ENCODE results near the gene TMEM151B. TPM values are rescaled to one million over a fixed set of nuclear protein-coding genes. Genes with fewer than 3 reads are reported as not detected.
"Not testable (repeated sequence)": the region's sequence is repeated elsewhere in the genome, so short reads cannot be mapped to it uniquely, and the experiment has no call there.

The TMEM151B gene
- total RNA-seq, 2 donors from 2014 or later: 0.12 to 0.19 TPM

- Histone ChIP-seq H3K4me1 (no peaks in the 10 kb centered on the region), H3K27ac (no peak overlapping the region), H3K9me3 (no peaks in the 10 kb centered on the region), H3K27me3 (no peaks in the 10 kb centered on the region), H3K36me3 (no peaks in the 10 kb centered on the region), H3K4me3 (no peak overlapping the region), H3K9ac (ENCODE audit: low read depth in 2 of 2, low read length in 2 of 2) (no peak overlapping the region)
- TF ChIP-seq CTCF (IDR thresholded peaks at IDR 0.05): no peak
- intact Hi-C loops (cut with DNase I): no loop called here
- DNase-seq: no peak
Measured at GRCh38 chr6:44321210-44321609, 51.0 kb downstream of the TMEM151B start.

DNA sequence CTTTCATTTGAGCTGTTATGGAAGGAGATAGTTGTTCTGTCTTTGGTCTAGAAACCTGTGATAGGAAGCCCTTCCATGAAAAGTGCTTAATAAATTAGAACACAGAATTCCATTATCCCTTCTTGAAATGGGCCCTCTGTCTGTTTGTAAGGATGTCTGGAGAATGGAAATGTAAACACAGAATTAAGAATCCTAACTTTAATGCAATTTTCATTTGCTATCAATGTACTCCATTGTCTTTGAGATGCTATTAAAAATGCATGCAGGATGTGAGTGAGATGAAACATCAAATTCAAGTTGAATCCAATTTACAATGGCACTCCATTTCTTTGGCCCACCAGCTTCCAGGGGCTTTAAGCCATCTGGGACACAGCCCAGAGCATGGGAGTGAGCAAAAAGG lies 56.8 kb downstream of the TMEM151B start:
- Histone ChIP-seq H3K4me1 (no peaks in the 10 kb centered on the region), H3K27me3 (peaks cover 8% of the 10 kb centered on the region), H3K36me3 (no peaks in the 10 kb centered on the region), H3K4me3 (no peak overlapping the region), H3K9me3 (no peaks in the 10 kb centered on the region), H3K9ac (ENCODE audit: low read depth in 2 of 2, low read length in 2 of 2) (no peak overlapping the region), H3K27ac (no peak overlapping the region)
- no peak for TF ChIP-seq CTCF (IDR thresholded peaks at IDR 0.05)
- no peak for DNase-seq
- intact Hi-C loops (cut with DNase I): no loop called here

- H3K4me3 ChIP-seq: no peak overlapping the region
- no peaks in the 10 kb centered on the region for H3K9me3 ChIP-seq
- no peak for TF ChIP-seq CTCF (IDR thresholded peaks at IDR 0.05)
- intact Hi-C loops (cut with DNase I): no loop called here
- H3K9ac ChIP-seq (ENCODE audit: low read depth in 2 of 2, low read length in 2 of 2): no peak overlapping the region
- no peaks in the 10 kb centered on the region for H3K4me1 ChIP-seq
- H3K27ac ChIP-seq: no peak overlapping the region
- DNase-seq: no peak
- no peaks in the 10 kb centered on the region for H3K36me3 ChIP-seq
- H3K27me3 ChIP-seq: peaks cover 8% of the 10 kb centered on the region
Measured at GRCh38 chr6:44327760-44328159, 57.5 kb downstream of the TMEM151B start.

DNA sequence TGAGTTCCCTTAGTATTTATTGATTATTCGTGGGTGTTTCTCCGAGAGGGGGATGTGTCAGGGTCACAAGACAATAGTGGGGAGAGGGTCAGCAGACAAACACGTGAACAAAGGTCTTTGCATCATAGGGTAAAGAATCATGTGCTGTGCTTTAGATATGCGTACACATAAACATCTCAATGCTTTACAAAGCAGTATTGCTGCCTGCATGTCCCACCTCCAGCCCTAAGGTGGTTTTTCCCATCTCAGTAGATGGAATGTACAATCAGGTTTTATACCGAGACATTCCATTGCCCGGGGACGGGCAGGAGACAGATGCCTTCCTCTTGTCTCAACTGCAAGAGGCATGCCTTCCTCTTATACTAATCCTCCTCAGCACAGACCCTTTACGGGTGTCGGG lies 58.0 kb downstream of the TMEM151B start:
- DNase-seq; H3K36me3 ChIP-seq; H3K9me3 ChIP-seq; H3K4me1 ChIP-seq; intact Hi-C loops (cut with DNase I); H3K4me3 ChIP-seq; H3K27ac ChIP-seq; H3K27me3 ChIP-seq; H3K9ac ChIP-seq (ENCODE audit: low read depth in 2 of 2, low read length in 2 of 2): not testable (repeated sequence)

DNA sequence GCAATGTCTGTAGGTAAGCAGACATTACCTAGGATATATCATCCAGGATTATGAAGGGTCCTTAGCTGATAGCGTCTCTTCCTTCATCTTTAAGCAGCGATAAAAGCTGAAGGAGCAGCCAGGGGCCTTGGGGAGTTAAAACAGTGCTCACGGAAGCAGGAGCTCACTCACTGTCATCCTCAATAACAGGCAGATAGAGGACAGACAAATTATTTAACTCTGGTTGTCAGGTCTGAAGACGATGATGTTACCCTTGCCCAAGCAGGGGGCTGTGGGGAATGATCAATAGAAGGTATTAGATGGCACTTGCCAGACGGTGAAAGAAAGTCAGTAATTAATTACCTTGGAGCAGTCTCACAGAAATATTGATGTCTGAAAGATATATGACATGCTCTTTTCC lies 59.6 kb downstream of the TMEM151B start:
- H3K4me3 ChIP-seq: no peak overlapping the region
- H3K36me3 ChIP-seq: no peaks in the 10 kb centered on the region
- no peaks in the 10 kb centered on the region for H3K9me3 ChIP-seq
- no peak overlapping the region for H3K27ac ChIP-seq
- intact Hi-C loops (cut with DNase I): loop anchor here (10.0 kb wide), 1 partner anchor 235 kb away; no protein-coding TSS in a partner anchor
- peaks cover 8% of the 10 kb centered on the region for H3K27me3 ChIP-seq
- TF ChIP-seq CTCF (IDR thresholded peaks at IDR 0.05): no peak
- no peaks in the 10 kb centered on the region for H3K4me1 ChIP-seq
- no peak overlapping the region for H3K9ac ChIP-seq (ENCODE audit: low read depth in 2 of 2, low read length in 2 of 2)
- no peak for DNase-seq

GRCh38 chr6:44332585-44332984 lies 62.3 kb downstream of the TMEM151B start:
- Histone ChIP-seq H3K4me1 (no peaks in the 10 kb centered on the region), H3K9me3 (no peaks in the 10 kb centered on the region), H3K36me3 (no peaks in the 10 kb centered on the region), H3K27ac (no peak overlapping the region), H3K9ac (ENCODE audit: low read depth in 2 of 2, low read length in 2 of 2) (no peak overlapping the region), H3K27me3 (peaks cover 8% of the 10 kb centered on the region), H3K4me3 (no peak overlapping the region)
- no peak for TF ChIP-seq CTCF (IDR thresholded peaks at IDR 0.05)
- intact Hi-C loops (cut with DNase I): loop anchor here (10.0 kb wide), 1 partner anchor 238 kb away; no protein-coding TSS in a partner anchor
- DNase-seq: no peak

Measured in colonic mucosa (tissue), 4 donors.